Spleen (tissue), 11 donors: ENCODE data around the gene DPH2. TPM values are rescaled to one million over a fixed set of nuclear protein-coding genes. Genes with fewer than 3 reads are reported as not detected.
A peak's percentile ranks its signal among the peaks of the same experiment; 100 is the strongest.

Experiments
- DNase-seq: peaks from one replicate; pipeline ENCODE4 v3.0.0-alpha.2; 2020
- H3K27ac ChIP-seq, 8 donors: fragments of 200-600 bp; sonication (generic) in 7 of 8; 1 replicate in 4 of 8; 2 replicates in 4 of 8; pipeline versions ENCODE4 v1.5.0 to v1.8.0; 2016 to 2021; ENCODE audit warnings: inconsistent platforms in 4 of 8, mild to moderate bottlenecking in 4 of 8, moderate library complexity in 1 of 8
- H3K27me3 ChIP-seq, 7 donors: fragments of 200-600 bp; sonication (generic) in 6 of 7; replicated peaks in 1 of 7; 1 replicate in 4 of 7; 2 replicates in 3 of 7; pipeline versions ENCODE4 v1.5.0 to v1.8.0; 2016 to 2021; ENCODE audit warnings: inconsistent platforms in 3 of 7, mild to moderate bottlenecking in 1 of 7
- H3K36me3 ChIP-seq, 6 donors: fragments of 200-600 bp; sonication (generic) in 5 of 6; 1 replicate in 4 of 6; 2 replicates in 2 of 6; pipeline versions ENCODE4 v1.5.0 to v1.8.0; 2016 to 2021; ENCODE audit warnings: inconsistent platforms in 2 of 6
- H3K4me1 ChIP-seq, 6 donors: fragments of 200-600 bp; sonication (generic) in 5 of 6; 1 replicate in 3 of 6; 2 replicates in 3 of 6; pipeline versions ENCODE4 v1.5.0 to v1.8.0; 2016 to 2021; ENCODE audit warnings: inconsistent platforms in 3 of 6
- H3K4me3 ChIP-seq, 8 donors: fragments of 200-600 bp; sonication (generic) in 7 of 8; 1 replicate in 4 of 8; 2 replicates in 4 of 8; pipeline versions ENCODE4 v1.5.0 to v1.8.0; 2016 to 2021; ENCODE audit warnings: inconsistent platforms in 4 of 8, mild to moderate bottlenecking in 4 of 8, moderate library complexity in 2 of 8
- H3K9me3 ChIP-seq, 8 donors: fragments of 200-600 bp; sonication (generic) in 7 of 8; 1 replicate in 4 of 8; 2 replicates in 4 of 8; pipeline versions ENCODE4 v1.5.0 to v1.8.0; 2016 to 2021; ENCODE audit warnings: inconsistent platforms in 4 of 8
- CTCF ChIP-seq, 11 experiments: fragments of 200-600 bp in 7 of 11; fragments of 450-650 bp in 4 of 11; sonication (generic) in 4 of 11; IDR thresholded peaks in 8 of 11; conservative IDR thresholded peaks in 3 of 11; 1 replicate in 7 of 11; 2 replicates in 4 of 11; pipeline versions ENCODE4 v1.4.0 to v1.8.0; 2016 to 2021; ENCODE audit warnings: antibody characterized with exemption in 11 of 11, inconsistent platforms in 4 of 11, mild to moderate bottlenecking in 1 of 11
- POLR2A ChIP-seq, 3 donors: fragments of 450-650 bp; IDR thresholded peaks; one replicate each; pipeline ENCODE4 v1.5.1; 2017; ENCODE audit warnings: antibody characterized with exemption in 3 of 3, mild to moderate bottlenecking in 1 of 3
- POLR2AphosphoS5 ChIP-seq, 3 donors: sonication (generic); formaldehyde crosslinking; IDR thresholded peaks; one replicate each; pipeline ENCODE4 v1.5.1; 2017; ENCODE audit warnings: antibody characterized with exemption in 3 of 3
- WGBS, 5 donors: extraction: QIAGEN DNeasy Blood & Tissue Kit in 3 of 5; methylation state at CpG; one replicate each; pipeline versions ENCODE4 v1.1.5 to v1.1.7; 2013 to 2018; 5-methylcytosine and 5-hydroxymethylcytosine counted together
- intact Hi-C: fragments of 100-400 bp; cut with DNase I; formaldehyde crosslinking; loops from one replicate; pipeline ENCODE4 v1.15.0; 2023; ENCODE audit warnings: low total_unique reads
- polyA plus RNA-seq, 3 donors: library from polyadenylated mRNA; stranded (reverse); fragments of 200-250 nt; gene quantifications; one replicate each; pipeline ENCODE4 v1.2.1, GENCODE V29; 2013
- total RNA-seq, 7 donors: library from RNA; depleted of rRNA in 3 of 7; stranded (reverse); fragments of >200 nt in 3 of 7; fragmentation: NEBNext Ultra II Directional in 4 of 7; extraction: Animal tissue kit (Norgen Biotek cat#: 25700) in 4 of 7; gene quantifications; one replicate each; pipeline versions ENCODE4 v1.1.0 to v1.2.1, GENCODE V29; 2016 to 2021
- donor health status: healthy with polysubstance abuse.
- donor health status: DM: no; HTN: no; CAD: no; lungs with moderate emphysema.
- donor health status: DM: no; HTN: no; CAD: no.
- donor health status: Bipolar disorder and iron deficiency.
- donor health status: healthy.
- donor health status: DM: no; HTN: no; CAD: no.
- donor health status: DM: yes; HTN: yes; CAD: no.

Gene DPH2
- total and polyA plus RNA-seq, 10 donors, result 15.7 to 36.5 (median 24.5) TPM

DNA sequence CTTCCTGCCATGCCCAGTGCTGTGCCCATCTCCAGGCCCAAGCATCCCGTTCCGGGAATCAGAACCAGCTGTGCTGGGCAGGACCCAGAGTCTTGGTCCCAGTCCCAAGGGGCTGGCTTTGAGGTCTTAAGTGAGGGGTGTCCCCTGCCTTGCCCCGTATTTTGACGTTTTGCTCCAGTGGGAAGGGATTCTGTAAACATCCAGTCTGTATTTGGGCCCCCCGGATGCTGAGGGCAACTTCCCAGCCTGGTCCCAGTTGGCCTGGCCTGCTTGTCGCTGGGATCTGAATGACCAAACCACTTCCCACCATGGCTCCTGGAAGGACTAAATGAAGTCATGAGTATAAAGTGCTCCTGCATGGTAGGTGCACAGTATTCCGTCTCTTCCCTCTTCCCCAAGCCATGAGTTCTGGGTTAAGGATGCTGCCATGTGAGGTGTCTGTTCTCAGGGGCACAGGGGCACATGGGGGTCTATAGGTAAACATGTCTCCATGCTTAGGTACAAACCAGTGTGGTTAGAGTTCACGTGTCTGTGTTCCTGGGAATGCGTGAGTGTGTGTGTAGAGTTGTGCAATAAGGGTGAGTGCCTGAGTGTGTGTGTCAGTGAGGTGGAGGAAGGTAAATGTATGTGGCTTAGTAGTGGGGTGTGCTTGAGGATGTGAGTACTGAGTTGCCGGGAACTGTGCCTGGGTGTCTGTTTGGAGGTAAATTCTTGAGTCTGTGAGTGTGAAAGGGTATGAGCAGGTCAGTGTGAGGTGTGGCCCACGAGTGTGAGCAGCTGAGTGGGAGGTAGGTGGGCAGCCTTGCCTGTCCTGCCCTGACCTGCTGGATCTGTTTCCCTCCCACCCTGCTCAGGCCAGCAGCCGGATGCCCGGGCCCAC, 10.7 kb downstream of the DPH2 start:
- 69 to 89% (median 76%) methylated on average over 11 to 13 of the region's 13 CpGs for WGBS, 5 donors
- DNase-seq, result no peak
- H3K4me3 ChIP-seq, result peak overlapping the region in 5 of 8 donors; percentile 62 to 85 (median 67)
- H3K27ac ChIP-seq, result peak overlapping the region in 4 of 8 donors; percentile 34 to 74 (median 61)
- intact Hi-C loops, result no loop called here
- H3K9me3 ChIP-seq, result no peaks in the 10 kb centered on the region
- TF ChIP-seq CTCF (IDR thresholded peaks at IDR 0.05 in 8 of 11, conservative IDR thresholded peaks at IDR 0.05 in 3 of 11) (peak in 1 of 11 experiments; percentile 11), POLR2A (IDR thresholded peaks at IDR 0.05) (no peak), POLR2AphosphoS5 (IDR thresholded peaks at IDR 0.05) (no peak)
- peaks cover 0 to 6% (median 0%) of the 10 kb centered on the region in 7 donors for H3K27me3 ChIP-seq
- H3K36me3 ChIP-seq, result peaks cover 0 to 38% (median 16%) of the 10 kb centered on the region in 6 donors
- H3K4me1 ChIP-seq, result peaks cover 24 to 75% (median 54%) of the 10 kb centered on the region in 6 donors

DNA sequence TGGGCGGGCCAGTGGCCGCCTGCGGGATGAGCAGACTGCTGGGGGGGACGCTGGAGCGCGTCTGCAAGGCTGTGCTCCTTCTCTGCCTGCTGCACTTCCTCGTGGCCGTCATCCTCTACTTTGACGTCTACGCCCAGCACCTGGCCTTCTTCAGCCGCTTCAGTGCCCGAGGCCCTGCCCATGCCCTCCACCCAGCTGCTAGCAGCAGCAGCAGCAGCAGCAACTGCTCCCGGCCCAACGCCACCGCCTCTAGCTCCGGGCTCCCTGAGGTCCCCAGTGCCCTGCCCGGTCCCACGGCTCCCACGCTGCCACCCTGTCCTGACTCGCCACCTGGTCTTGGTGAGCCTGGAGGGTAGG, 11.3 kb downstream of the DPH2 start:
- Histone ChIP-seq H3K4me1 (peaks cover 18 to 69% (median 48%) of the 10 kb centered on the region in 6 donors), H3K36me3 (peaks cover 0 to 41% (median 16%) of the 10 kb centered on the region in 6 donors), H3K27me3 (peaks cover 0 to 6% (median 0%) of the 10 kb centered on the region in 7 donors), H3K27ac (no peak overlapping the region), H3K4me3 (peak overlapping the region in 1 of 8 donors; percentile 5), H3K9me3 (no peaks in the 10 kb centered on the region)
- no peak for TF ChIP-seq POLR2AphosphoS5 (IDR thresholded peaks at IDR 0.05)
- TF ChIP-seq POLR2A (IDR thresholded peaks at IDR 0.05), result no peak
- TF ChIP-seq CTCF (IDR thresholded peaks at IDR 0.05 in 8 of 11, conservative IDR thresholded peaks at IDR 0.05 in 3 of 11), result no peak
- intact Hi-C loops, result no loop called here
- 71 to 84% (median 82%) methylated on average over 19 to 20 of the region's 20 CpGs for WGBS, 5 donors
- DNase-seq, result no peak

- no peak for DNase-seq
- Histone ChIP-seq H3K9me3 (no peaks in the 10 kb centered on the region), H3K4me1 (peaks cover 13 to 64% (median 42%) of the 10 kb centered on the region in 6 donors), H3K27ac (no peak overlapping the region), H3K36me3 (peaks cover 0 to 37% (median 11%) of the 10 kb centered on the region in 6 donors), H3K27me3 (peaks cover 0 to 6% (median 0%) of the 10 kb centered on the region in 7 donors), H3K4me3 (no peak overlapping the region)
- intact Hi-C loops, result no loop called here
- WGBS, 5 donors, result 94 to 97% (median 96%) methylated on average over 17 to 20 of the region's 20 CpGs
- TF ChIP-seq POLR2A (IDR thresholded peaks at IDR 0.05) (no peak), CTCF (IDR thresholded peaks at IDR 0.05 in 8 of 11, conservative IDR thresholded peaks at IDR 0.05 in 3 of 11) (no peak), POLR2AphosphoS5 (IDR thresholded peaks at IDR 0.05) (no peak)
These were observed 11.8 kb downstream of the DPH2 start for GRCh38 chr1:43981636-43982035.

DNA sequence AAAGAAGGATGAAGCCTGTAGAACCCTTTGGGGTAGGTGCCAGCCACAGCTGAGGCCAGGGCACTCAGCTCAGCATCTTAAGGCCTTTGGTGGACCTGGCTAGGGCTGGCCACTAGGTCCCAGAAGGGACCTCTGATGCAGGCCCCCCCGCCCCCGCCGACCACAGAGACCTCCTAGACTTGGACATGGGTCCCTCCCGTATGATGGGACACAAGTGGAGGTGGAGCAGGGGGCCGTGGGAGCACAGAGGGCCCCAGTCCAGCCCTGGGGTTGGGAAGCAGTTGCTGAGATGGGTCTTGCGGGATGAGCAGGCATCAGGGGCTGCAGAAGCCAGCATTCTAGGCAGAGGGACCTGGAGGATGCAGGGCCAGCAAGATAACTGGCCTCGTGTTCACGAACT, 12.4 kb downstream of the DPH2 start:
- Histone ChIP-seq H3K27me3 (peaks cover 0 to 6% (median 0%) of the 10 kb centered on the region in 7 donors), H3K36me3 (peaks cover 0 to 31% (median 5%) of the 10 kb centered on the region in 6 donors), H3K4me3 (no peak overlapping the region), H3K27ac (peak overlapping the region in 6 of 8 donors; percentile 15 to 69 (median 44)), H3K9me3 (no peaks in the 10 kb centered on the region), H3K4me1 (peaks cover 7 to 57% (median 36%) of the 10 kb centered on the region in 6 donors)
- 92 to 97% (median 95%) methylated on average over 6 to 8 of the region's 8 CpGs for WGBS, 5 donors
- DNase-seq, result no peak
- TF ChIP-seq CTCF (IDR thresholded peaks at IDR 0.05 in 8 of 11, conservative IDR thresholded peaks at IDR 0.05 in 3 of 11) (no peak), POLR2AphosphoS5 (IDR thresholded peaks at IDR 0.05) (no peak), POLR2A (IDR thresholded peaks at IDR 0.05) (no peak)
- intact Hi-C loops, result no loop called here
